GM19395 (cell line): Measurements from ENCODE around the gene ATP6V0C.

Experiments used
- ATAC-seq: cut with Tn5 transposase; IDR thresholded peaks from one replicate; pipeline ENCODE4 v1.9.1; 2021; ENCODE audit warnings: mild to moderate bottlenecking, moderate library complexity; ENCODE audit not compliant: unreplicated experiment

Gene ATP6V0C

GRCh38 chr16:2508722-2509400 is 4.9 kb upstream of the ATP6V0C start:
- no peak for ATAC-seq

- no peak for ATAC-seq
Measured at GRCh38 chr16:2511128-2511800, 2.5 kb upstream of the ATP6V0C start.

GRCh38 chr16:2511996-2512734 is 1.6 kb upstream of the ATP6V0C start:
- ATAC-seq = no peak

GRCh38 chr16:2512735-2513404 is 882 bp upstream of the ATP6V0C start:
- no peak for ATAC-seq

- no peak for ATAC-seq
Measured at GRCh38 chr16:2514333-2515179, 804 bp downstream of the ATP6V0C start.

- no peak for ATAC-seq
Measured at GRCh38 chr16:2515180-2515851, 1.6 kb downstream of the ATP6V0C start.

GRCh38 chr16:2516391-2517240 is 2.9 kb downstream of the ATP6V0C start:
- no peak for ATAC-seq

- ATAC-seq = no peak
Measured at GRCh38 chr16:2517954-2518605, 4.3 kb downstream of the ATP6V0C start.

GRCh38 chr16:2518823-2519710 is 5.3 kb downstream of the ATP6V0C start:
- no peak for ATAC-seq

GRCh38 chr16:2519711-2520080 is 5.9 kb downstream of the ATP6V0C start:
- no peak for ATAC-seq

GRCh38 chr16:2520097-2520783 is 6.5 kb downstream of the ATP6V0C start, which contains the start of gene AMDHD2:
Gene AMDHD2 (plus strand): TSS chr16:2520371. CDS start chr16:2520459, 88 bp downstream.
- ATAC-seq = peak; percentile 45

- no peak for ATAC-seq
Measured at GRCh38 chr16:2520784-2521531, 7.2 kb downstream of the ATP6V0C start.

- no peak for ATAC-seq
Measured at GRCh38 chr16:2523801-2524231, 10.1 kb downstream of the ATP6V0C start.

GRCh38 chr16:2524339-2524938 is 10.7 kb downstream of the ATP6V0C start:
- no peak for ATAC-seq

GRCh38 chr16:2526135-2526534 is 12.4 kb downstream of the ATP6V0C start:
- ATAC-seq = no peak
